SK-N-SH treated with all-trans-retinoic acid at 6 μM for 48 hours (cell line): ENCODE measurements around the gene MACF1.

ENCODE experiments used
- CSDC2 ChIP-seq: fragments of 250-450 bp; sonication (Bioruptor Pico); IDR thresholded peaks from 2 replicates; pipeline ENCODE4 v1.5.0; 2020; ENCODE audit warnings: mild to moderate bottlenecking, moderate library complexity
- OSR1 ChIP-seq: fragments of 250-450 bp; sonication (Bioruptor Pico); IDR thresholded peaks from 2 replicates; pipeline ENCODE4 v1.8.0; 2022; ENCODE audit warnings: moderate library complexity, mild to moderate bottlenecking, inconsistent platforms
- RARB ChIP-seq: fragments of 250-450 bp; sonication (Bioruptor Pico); IDR thresholded peaks from 2 replicates; pipeline ENCODE4 v1.8.0; 2021; ENCODE audit warnings: mild to moderate bottlenecking, moderate library complexity
- ZFP3 ChIP-seq: fragments of 250-450 bp; sonication (Bioruptor Pico); IDR thresholded peaks from 2 replicates; pipeline ENCODE4 v1.5.0; 2020; ENCODE audit warnings: mild to moderate bottlenecking, moderate library complexity
- ZNF565 ChIP-seq: fragments of 450-650 bp; formaldehyde crosslinking; conservative IDR thresholded peaks from 2 replicates; pipeline ENCODE4 v1.5.0; 2020; ENCODE audit warnings: low read depth, mild to moderate bottlenecking, moderate library complexity
- TF ChIP-seq, protein P1 (sequence below): fragments of 250-450 bp; sonication (Bioruptor Pico); IDR thresholded peaks from 2 replicates; pipeline ENCODE4 v1.5.1; 2020; ENCODE audit warnings: low read depth, mild to moderate bottlenecking, moderate library complexity
- TF ChIP-seq, protein P2 (sequence below): fragments of 250-450 bp; sonication (Bioruptor Pico); IDR thresholded peaks from 2 replicates; pipeline ENCODE4 v1.8.0; 2020; ENCODE audit warnings: mild to moderate bottlenecking, moderate library complexity, borderline replicate concordance
- TF ChIP-seq, protein P3 (sequence below): fragments of 250-450 bp; sonication (Bioruptor Pico); IDR thresholded peaks from 2 replicates; pipeline ENCODE4 v1.5.1; 2021; ENCODE audit warnings: mild to moderate bottlenecking, moderate library complexity

DNA sequence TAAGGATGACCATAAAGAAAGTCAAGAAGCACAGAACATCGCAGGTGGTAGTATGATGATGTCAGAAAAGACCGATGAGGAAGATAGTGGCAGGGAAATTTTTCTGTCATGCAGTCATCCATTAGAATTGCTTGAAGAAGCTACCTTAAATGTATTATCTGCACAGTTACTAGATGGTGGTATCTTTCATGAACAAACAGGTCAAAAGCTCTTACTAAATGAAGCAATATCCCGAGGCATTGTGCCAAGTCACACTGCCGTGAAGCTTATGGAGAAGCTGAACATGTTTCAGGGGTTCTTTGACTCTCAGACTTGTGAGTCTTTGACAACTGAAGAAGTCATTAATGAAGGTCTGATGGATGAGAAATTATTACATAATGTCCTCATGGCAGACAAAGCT, 128.8 kb downstream of the MACF1 start:
- no peak for TF ChIP-seq CSDC2 (CRISPR knock-in tag)
- TF ChIP-seq, protein P1, sequence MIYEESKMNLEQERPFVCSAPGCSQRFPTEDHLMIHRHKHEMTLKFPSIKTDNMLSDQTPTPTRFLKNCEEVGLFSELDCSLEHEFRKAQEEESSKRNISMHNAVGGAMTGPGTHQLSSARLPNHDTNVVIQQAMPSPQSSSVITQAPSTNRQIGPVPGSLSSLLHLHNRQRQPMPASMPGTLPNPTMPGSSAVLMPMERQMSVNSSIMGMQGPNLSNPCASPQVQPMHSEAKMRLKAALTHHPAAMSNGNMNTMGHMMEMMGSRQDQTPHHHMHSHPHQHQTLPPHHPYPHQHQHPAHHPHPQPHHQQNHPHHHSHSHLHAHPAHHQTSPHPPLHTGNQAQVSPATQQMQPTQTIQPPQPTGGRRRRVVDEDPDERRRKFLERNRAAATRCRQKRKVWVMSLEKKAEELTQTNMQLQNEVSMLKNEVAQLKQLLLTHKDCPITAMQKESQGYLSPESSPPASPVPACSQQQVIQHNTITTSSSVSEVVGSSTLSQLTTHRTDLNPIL (CRISPR knock-in tag) = no peak
- TF ChIP-seq, protein P2, sequence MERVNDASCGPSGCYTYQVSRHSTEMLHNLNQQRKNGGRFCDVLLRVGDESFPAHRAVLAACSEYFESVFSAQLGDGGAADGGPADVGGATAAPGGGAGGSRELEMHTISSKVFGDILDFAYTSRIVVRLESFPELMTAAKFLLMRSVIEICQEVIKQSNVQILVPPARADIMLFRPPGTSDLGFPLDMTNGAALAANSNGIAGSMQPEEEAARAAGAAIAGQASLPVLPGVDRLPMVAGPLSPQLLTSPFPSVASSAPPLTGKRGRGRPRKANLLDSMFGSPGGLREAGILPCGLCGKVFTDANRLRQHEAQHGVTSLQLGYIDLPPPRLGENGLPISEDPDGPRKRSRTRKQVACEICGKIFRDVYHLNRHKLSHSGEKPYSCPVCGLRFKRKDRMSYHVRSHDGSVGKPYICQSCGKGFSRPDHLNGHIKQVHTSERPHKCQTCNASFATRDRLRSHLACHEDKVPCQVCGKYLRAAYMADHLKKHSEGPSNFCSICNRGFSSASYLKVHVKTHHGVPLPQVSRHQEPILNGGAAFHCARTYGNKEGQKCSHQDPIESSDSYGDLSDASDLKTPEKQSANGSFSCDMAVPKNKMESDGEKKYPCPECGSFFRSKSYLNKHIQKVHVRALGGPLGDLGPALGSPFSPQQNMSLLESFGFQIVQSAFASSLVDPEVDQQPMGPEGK (CRISPR knock-in tag) = no peak
- TF ChIP-seq ZNF565 (CRISPR knock-in tag) = no peak
- TF ChIP-seq, protein P3, sequence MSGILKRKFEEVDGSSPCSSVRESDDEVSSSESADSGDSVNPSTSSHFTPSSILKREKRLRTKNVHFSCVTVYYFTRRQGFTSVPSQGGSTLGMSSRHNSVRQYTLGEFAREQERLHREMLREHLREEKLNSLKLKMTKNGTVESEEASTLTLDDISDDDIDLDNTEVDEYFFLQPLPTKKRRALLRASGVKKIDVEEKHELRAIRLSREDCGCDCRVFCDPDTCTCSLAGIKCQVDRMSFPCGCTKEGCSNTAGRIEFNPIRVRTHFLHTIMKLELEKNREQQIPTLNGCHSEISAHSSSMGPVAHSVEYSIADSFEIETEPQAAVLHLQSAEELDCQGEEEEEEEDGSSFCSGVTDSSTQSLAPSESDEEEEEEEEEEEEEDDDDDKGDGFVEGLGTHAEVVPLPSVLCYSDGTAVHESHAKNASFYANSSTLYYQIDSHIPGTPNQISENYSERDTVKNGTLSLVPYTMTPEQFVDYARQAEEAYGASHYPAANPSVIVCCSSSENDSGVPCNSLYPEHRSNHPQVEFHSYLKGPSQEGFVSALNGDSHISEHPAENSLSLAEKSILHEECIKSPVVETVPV (CRISPR knock-in tag) = no peak
- TF ChIP-seq ZFP3 = no peak
- no peak for TF ChIP-seq OSR1 (CRISPR knock-in tag)
- no peak for TF ChIP-seq RARB (CRISPR knock-in tag)
